Measurements from ENCODE around the gene DYNC1I1. TPM values are rescaled to one million over a fixed set of nuclear protein-coding genes. Genes with fewer than 3 reads are reported as not detected.
A peak's percentile ranks its signal among the peaks of the same experiment; 100 is the strongest.

DYNC1I1 gene
- total RNA-seq, 1 donor from 2014 or later, result 0.20 TPM

DNA sequence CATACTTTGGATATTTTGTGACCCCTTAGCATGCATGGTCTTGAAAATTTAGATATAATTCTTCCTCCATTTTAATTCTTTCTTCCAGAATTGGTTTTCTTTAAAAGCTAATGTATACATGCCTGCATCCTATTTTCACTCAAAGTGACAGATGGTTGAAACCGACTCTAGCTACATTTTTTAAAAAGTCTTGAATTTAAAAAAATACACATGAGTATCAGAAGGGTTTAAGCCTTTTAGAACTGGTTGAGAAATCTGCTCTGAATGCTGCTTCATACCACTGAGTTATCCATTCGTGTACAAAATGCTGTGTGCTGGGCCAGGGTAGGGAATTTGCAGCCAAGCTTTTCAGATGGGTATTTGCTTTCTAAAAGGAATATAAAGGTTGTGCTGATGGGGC, 16.5 kb downstream of the DYNC1I1 start:
- no peak for DNase-seq (ENCODE audit: low read depth)

DNA sequence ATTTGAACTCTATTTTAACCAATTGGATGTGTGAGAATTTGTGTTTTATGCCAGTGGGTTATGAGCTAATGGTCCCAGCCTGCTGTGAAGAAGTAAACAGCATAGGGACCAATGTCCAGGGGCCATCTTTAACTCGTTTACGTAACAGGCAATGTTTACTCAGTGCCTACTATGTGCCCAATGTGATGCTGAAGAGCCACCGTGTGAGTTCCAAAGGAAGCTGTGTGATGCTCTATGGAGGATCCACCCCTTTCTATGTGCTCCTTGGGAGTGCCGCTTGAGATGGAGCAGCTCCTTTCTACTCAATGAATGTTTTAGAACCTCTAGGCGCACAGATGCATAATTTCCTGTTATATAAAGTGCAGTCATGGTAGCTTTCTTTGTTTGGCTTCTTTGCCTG, 21.3 kb downstream of the DYNC1I1 start:
- no peak for DNase-seq (ENCODE audit: low read depth)

DNA sequence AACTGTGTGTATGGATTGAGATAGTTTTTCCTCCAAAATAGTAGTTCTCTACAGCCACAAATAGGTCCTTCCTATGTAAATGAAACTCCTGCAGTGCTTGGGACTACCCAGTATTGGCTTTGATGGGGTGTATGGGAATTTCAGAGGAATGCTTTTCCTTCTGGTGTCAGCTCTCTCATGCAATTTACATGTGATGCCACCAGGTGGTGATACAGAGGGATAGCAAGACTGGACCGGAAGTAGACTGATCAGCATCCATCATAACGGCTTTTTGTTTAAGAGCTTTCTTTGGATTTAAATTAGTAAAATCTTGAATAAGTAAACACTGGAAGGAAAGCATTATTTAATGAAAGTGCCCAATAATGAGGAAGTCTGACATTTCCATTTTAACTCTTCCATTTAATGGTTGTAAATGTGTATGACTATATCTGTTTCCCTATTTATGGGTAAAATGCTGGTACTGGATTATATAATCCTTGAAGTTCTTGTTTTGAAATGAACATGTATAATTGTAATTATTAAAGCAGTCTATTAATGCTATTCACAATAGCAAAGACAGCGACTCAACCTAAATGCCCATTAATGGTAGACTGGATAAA, 22.7 kb downstream of the DYNC1I1 start:
- DNase-seq (ENCODE audit: low read depth), result peak; percentile 42

DNA sequence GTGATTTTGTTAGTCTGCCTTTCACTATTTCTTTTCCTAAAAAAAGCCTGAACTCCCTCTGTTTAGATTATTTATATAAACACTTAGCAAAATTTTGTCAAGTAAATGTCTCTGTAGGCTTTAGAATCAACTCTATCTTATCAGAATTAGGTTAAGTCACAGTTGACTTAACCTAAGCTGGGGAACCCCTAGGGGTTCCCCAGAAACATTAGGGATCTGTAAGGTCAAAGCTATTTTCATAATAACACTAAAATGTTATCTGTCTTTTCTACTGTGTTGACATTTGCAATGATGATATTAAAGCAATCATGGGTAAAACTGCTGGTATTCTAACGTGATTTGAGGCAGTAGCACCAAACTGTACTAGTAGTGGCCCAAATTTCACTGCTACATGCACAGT, 24.3 kb downstream of the DYNC1I1 start:
- DNase-seq (ENCODE audit: low read depth), result no peak

DNA sequence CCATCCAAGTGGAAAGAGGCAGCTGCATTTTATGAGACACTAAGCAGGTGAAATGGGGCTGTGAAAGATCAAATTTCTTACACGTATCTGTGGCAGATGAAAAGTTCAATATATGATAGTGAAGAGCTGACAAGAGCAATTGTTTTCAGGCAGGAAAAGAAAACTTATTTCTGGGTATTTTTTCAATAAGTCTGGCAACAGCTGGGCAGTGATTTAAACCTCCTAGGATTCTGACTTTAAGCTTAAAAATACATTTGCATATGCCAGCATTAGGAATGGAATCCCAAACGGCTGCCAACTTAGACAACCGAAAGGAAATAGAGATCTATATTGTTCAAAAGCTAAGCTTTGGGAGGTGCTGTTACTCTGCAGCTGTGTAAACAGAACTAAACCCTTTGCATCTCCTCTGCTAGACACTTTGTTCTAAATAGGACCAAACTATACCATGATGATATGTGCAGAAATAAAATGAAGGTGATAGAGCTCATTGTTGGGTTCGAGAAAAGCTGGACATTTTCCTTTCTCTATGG, 26.1 kb downstream of the DYNC1I1 start:
- DNase-seq (ENCODE audit: low read depth), result no peak

DNA sequence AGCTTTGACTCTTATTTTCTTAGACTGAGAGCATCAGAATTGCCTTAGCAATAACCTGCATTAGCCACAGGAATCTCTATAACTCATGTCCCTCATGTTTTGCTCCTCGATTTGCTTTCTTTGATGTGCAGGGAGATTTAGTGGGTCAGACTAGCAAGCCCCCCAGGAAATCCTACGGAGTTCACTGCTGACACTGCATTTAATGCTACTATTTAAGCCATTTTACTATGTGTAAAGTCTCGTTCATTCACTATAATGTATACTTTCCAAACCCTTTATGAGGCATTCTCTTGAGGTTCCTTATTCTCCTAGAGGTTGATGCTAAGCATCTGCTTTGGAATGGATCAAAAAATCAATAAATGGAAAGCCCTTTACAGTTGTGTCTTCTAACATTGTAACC, 28.4 kb downstream of the DYNC1I1 start:
- no peak for DNase-seq (ENCODE audit: low read depth)

DNA sequence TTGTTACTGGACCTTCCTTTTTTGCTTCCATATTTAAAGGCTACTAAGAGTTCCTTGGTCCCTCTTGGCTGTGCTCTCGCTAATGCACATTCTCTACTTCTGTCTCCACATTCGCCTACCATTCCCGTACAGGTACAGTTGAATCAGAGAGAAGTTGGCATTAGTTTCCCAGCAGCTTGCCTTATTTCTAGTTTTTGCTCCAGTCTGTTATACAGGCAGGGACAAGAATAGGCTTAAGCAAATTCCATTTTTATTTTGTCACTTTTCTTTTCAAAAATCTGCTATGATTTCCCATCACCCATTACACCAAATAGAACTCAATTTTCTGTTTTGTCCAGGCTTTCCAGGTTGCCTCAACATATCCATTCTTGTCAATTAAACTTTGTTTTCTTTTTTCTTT, 29.9 kb downstream of the DYNC1I1 start:
- no peak for DNase-seq (ENCODE audit: low read depth)

DNA sequence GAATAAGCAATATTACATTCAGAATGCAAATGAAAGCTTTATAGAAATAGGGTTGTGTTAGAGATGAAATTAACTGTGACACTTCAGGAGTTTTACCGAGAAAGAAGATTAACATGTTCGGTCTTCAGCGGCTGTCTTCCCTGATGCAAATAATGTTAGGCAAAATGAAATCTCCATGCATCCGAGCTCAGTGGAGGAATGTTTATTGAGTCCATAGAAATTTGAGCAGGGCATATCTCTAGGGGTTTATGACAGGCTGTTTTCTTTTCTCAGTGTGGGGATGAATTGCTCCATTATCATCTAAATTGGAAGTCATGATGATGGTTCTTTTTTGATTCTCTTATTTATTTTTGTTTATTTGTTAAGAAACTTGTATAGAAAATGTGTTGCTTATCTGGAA, 31.7 kb downstream of the DYNC1I1 start:
- DNase-seq (ENCODE audit: low read depth), result no peak

DNA sequence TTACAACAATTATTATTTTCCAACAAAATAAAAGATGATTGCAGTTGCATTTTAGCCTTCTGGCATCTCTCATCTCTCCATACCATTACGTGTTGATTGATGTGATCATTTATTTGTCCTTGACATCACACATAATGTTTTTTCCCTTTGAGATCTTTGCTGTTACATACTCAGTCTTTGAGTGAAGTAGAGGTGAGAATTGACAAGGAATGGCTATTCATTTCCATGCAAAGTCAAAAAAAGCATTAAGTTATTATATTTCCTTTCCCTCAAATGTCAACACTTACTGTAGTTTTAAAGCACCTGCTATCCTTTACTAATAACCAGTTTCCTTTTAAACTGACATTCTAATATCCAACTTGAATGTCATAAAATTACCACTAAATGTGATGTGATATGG, 33.6 kb downstream of the DYNC1I1 start:
- DNase-seq (ENCODE audit: low read depth), result no peak

DNA sequence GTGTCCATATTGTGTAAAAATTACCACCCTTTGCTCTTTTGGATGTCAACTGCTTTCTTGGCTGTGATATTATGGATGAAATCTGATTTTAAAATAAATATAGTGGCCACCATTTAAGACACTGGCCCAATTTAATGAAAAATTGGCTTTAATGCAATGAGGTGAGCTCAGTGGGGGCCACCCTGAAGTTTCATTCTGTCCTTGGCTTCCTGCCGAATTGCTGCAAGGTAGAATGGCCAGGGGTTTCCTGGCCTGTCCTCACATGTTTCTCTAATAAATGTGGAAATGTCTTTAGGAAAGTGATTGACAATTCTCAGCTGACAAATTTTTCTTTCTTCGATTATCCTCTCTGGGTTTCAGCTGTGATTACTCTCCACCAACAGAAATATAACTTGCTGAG, 36.0 kb downstream of the DYNC1I1 start:
- DNase-seq (ENCODE audit: low read depth), result no peak

DNA sequence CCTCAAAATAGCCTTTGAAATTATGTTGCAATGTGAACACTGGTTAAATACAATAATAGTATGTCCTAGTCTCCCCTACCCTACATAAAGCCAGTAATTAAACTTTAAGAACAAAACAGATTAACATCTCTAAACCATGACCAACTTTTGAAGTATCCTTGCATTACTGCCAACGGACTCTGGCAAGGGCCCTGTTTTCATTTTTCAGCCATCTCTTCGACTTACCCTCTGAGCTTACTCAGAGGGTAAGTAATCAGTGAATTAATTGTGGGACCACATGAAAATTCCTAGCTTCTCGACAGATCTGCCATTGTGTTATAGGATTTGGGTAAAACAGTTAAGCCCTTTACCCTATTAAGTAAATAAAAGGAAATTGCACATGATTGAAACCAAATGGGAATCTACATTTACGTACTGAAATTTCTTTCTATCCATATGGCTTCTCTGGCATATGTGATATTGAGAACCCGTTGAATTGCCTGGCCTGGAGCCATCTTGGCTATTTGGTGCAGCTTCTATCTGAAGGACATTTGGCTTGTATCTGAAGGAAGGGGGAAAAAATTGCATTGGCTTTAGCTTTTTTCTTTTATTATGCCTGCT, 39.6 kb downstream of the DYNC1I1 start:
- DNase-seq (ENCODE audit: low read depth), result no peak

DNA sequence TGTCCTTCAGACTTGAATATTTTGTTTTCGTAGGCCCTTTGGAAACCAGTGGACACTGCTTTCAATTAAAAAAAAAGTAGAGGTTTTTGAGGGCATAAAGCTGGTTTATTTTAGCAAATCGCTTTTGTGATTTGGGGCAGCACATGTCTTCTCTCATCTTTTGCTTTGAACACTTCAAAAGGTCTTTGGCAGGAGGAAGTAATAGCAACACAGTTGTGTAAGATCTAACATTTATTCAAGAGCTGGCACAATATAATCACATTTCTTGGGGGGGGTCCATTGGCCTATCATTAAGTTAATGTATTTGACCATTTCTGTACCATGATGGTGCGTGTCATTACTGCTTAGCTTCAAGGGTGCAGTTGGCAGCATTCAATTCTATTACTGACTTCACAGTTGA, 42.4 kb downstream of the DYNC1I1 start:
- DNase-seq (ENCODE audit: low read depth), result no peak

DNA sequence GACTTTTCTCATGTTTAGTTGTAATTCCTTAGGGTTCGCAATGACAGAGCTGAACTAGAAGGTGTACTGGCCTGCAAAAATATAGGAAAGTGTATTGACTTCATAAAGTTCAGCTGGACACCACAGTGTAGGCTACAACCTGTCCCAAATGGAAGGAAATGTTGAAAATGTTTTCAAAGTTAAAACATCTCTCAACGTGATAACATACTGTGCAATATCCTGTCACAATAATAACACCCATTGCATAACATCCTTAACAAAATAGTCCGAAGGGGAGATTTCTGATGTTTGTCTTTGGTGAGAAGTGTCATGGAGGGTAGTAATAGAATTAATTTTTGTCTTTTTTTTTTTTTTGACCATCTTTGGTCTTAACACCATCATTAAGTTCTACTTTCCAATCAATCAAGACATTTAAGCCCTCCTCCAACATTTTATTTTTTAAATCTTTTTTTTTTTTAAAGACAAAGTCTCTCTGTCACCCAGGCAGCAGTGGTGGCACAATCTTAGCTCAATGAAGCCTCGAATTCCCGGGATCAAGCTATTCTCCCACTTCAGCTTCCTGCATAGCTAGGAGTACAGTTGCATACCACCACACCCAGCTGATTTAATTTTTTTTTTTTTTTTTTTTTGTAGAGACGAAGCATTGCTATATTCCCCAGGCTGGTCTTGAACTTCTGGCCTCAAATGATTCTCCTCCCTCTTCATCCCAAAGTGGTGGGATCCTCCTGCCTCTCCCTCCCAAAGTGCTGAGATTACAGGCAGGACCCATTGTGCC, 45.7 kb downstream of the DYNC1I1 start:
- no peak for DNase-seq (ENCODE audit: low read depth)

DNA sequence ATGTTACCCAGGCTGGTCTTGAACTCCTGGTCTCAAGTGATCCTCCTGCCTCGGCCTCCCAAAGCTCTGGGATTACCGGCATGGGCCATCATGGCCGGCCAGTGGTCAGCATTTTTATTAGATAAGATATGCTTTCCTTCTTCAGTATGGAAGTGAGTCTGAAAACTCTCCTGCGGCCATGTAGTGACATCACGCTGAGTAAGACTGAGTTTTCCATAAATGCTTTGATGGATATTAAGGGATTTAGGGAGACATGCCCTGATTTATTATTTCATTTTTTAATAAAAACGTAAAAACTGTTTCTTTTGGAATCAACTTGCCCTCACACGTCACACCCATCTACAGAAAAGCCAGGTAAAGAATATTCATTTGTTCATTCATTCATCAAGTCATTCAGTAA, 48.4 kb downstream of the DYNC1I1 start:
- DNase-seq (ENCODE audit: low read depth), result no peak

DNA sequence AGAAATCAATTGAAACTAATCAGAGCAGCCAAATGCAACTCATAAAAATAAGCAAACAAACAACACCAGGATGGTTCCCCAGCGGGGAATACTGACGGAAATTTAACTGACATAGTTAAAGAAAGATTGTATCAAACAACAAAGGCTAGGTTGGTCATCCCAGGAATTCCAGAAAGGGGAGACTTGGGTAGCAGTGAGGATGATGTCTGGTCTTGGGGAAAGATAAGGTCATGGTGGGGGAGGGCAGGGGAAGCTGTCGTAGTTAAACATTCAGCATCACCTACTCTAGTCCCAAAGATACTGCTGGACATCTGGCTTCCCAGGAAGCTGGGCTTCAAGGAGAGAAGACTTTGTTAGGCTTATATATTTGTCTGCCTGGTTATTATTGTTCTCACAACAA, 50.4 kb downstream of the DYNC1I1 start:
- DNase-seq (ENCODE audit: low read depth), result no peak

DNA sequence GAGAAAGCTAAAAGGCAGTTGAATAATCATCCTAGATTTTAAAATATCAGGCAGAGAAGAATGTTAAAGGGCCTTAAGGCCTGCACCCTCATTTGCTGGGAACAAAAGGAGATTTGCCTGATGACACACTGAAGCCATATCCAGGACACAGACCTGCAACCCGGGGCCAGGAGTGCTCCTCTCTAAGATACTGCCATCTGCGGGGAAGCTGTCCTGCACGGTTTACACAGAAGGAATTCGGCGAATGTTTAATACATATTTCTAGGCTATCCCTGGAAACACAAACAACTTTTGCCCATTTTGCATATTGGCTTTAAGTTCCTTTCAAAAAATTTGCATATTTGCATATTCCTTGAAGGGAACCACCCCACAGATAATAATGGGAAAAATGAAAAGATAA, 52.3 kb downstream of the DYNC1I1 start:
- no peak for DNase-seq (ENCODE audit: low read depth)

DNA sequence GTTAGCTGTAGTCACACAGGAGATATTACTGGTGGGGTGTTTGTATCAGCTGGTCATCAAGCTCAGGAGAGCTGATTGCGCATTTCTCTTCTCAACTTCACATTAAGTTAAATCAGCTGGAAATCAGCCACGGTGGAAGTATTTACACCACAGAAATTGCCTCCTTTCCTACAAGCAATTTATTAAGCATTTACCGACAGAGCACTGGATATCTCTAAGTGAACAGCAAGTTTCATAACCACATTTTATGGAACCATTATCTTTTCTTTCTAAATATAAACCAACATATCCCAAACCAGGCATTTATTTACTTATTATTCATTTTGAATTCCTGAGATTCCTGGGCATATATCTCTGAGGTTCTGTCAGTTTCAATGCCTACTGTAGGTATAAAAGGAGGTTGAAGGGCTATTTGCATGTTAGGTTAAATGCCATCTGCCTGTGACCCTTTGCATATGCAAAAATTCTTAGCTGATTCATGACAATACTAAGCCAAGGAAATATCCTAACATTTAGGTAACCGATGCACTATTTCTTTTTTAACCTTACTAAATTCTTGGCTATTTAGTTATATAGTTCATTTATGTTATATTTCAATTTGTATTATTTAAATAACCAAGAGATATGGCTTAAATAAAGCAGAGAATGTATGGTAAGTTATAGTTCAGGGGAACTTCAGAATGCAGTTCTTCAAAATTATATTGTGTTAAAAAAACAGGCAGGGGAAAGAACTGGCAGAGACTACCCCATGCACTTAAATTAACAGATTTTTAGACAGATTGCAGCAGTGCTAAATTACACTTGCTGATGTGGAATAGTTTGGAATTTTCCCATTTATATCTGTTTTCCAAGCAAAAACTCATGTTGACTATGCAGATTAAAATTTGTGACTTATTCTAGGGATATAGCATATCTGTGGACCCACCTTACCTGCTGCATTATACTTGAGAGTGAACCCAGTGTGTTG, 56.8 kb downstream of the DYNC1I1 start:
- no peak for DNase-seq (ENCODE audit: low read depth)

DNA sequence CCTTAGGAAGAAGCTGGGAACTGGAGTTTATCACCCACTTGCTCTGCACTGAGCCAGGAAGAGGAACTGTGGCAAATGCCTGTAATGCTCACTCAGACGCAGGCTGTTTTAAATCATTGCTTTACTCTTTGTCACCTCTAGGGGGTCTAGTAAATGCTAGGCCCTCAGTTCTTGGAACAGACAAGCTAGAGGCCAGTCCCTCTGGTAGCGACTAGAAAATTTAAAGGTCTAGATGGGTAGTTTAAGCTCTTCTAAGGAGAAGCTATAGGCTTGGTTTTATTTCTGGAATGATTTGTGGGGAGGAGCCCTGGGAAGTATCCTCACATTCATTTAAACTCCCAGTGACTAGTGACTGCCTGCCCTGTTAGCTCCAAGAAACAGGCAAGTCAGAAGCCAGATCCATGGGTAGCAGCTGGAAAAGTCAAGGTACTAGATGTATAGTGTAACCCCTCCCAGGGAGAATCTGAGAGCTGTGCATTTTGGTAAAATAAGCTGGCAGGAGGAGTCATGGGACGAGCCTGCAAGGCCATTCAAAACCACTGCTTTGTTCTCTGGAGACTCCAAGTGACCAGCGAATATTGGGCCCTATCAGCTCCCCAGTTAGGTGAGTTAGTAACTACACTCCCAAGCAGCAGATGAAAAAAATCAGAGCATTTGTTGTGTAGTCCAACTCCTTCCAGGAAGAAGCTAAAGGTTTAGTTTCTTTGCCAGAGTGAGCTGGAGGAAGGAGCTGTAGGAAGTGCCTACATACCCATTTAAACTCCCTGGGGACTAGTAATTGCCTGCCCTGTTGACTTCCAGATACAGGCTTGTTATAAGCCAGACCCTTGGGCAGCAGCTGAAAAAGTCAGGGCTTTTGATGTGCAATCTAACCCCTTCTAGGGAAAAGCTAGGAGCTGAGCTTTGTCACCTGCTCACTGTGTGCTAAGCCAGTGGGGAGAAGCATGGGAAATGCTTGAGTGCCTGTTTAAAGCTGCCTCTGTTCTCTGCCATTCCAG, 68.9 kb downstream of the DYNC1I1 start:
- no peak for DNase-seq (ENCODE audit: low read depth)

DNA sequence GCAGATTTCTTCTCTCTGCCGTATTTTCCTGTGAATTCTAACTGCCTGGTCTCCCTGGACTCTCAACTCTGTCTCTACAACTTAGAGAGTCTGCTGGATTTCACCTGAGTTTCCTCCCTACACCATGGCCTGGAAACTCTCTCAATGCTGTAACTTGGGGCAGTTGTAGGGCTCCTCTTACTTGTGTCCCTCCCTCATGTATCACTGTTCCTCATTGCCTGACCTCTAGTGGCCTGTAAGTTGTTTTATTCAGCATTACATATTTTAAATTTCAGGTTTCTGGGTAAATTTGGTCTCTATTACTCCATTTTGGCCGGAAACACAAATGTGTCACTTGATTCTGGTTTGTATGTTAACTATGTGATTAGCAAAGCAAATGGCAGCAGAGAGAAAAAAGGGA, 70.9 kb downstream of the DYNC1I1 start:
- no peak for DNase-seq (ENCODE audit: low read depth)

DNA sequence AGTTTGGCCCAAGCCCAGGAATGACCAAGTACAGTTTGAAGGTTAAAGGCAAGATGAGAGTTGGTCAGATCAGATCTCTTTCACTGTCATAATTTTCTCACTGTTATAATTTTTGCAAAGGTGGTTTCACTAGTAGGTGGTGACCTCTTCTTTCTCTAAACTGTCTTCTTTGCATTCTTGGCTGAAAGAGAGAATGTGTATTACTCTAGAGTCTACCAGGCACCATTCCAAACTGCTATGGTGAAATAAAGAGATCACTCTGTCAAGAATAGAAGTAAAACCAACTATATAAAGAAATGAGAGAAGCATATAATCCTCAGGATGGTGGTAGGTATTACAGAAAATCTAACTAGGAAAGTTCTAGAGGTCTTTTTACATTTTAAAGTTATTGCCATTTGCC, 72.7 kb downstream of the DYNC1I1 start:
- no peak for DNase-seq (ENCODE audit: low read depth)

DNA sequence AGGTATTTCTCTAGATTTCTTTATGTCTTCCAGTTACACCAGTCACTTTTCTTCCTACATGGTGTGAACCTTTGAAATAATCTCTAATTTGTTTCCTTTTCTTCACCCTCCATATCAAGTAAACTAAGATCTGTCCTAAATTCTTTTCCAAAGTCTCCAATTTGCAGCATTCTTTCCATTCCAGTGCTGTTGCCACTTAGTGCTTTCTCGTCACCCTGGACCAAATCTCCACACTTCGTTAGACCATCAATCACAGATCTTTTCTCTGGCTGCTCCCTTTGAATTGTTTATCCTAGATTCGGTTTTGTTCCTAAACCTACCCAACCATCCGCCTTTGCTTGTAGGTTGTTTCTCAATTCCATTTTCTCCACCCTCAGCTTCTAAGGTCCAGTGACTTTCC, 74.7 kb downstream of the DYNC1I1 start:
- DNase-seq (ENCODE audit: low read depth), result no peak
